GM19099 (cell line): ENCODE data around the gene VCL.

Source experiments
- POLR2A ChIP-seq: IDR thresholded peaks from 3 replicates; pipeline ENCODE4 v1.6.1; 2011; ENCODE audit warnings: low read depth; ENCODE audit not compliant: insufficient read length; ENCODE audit errors: extremely low read depth

Gene VCL

GRCh38 chr10:73997787-73998622 lies at the start of gene VCL:
VCL (plus strand) TSS chr10:73998116; CDS start chr10:73998208, 92 bp downstream.
- peak; percentile 86 for TF ChIP-seq POLR2A

GRCh38 chr10:73948947-73949633 lies 48.8 kb upstream of the VCL start:
- TF ChIP-seq POLR2A: no peak

GRCh38 chr10:73950155-73950948 lies 47.6 kb upstream of the VCL start:
- no peak for TF ChIP-seq POLR2A

GRCh38 chr10:73953665-73954064 lies 44.3 kb upstream of the VCL start:
- no peak for TF ChIP-seq POLR2A

GRCh38 chr10:73954737-73955136 lies 43.2 kb upstream of the VCL start:
- no peak for TF ChIP-seq POLR2A

GRCh38 chr10:73955719-73956118 lies 42.2 kb upstream of the VCL start:
- no peak for TF ChIP-seq POLR2A

GRCh38 chr10:73956476-73957359 lies 41.2 kb upstream of the VCL start:
- TF ChIP-seq POLR2A: peak; percentile 18

- no peak for TF ChIP-seq POLR2A
These were observed 38.3 kb upstream of the VCL start for GRCh38 chr10:73959484-73960243.

- no peak for TF ChIP-seq POLR2A
These were observed 35.5 kb upstream of the VCL start for GRCh38 chr10:73962386-73962785.

GRCh38 chr10:73964743-73965142 lies 33.2 kb upstream of the VCL start:
- no peak for TF ChIP-seq POLR2A

GRCh38 chr10:73965890-73966768 lies 31.8 kb upstream of the VCL start:
- no peak for TF ChIP-seq POLR2A

GRCh38 chr10:73967022-73967429 lies 30.9 kb upstream of the VCL start:
- TF ChIP-seq POLR2A: no peak

GRCh38 chr10:73967544-73967943 lies 30.4 kb upstream of the VCL start:
- no peak for TF ChIP-seq POLR2A

GRCh38 chr10:73968098-73968521 lies 29.8 kb upstream of the VCL start:
- no peak for TF ChIP-seq POLR2A
